Activated CD8-positive, alpha-beta memory T cell treated with anti-CD3 and anti-CD28 coated beads, Interleukin-2, amount 50 U/mL, for 24 hours (primary cell): Measurements from ENCODE around the gene RRH.
A peak's percentile ranks its signal among the peaks of the same experiment; 100 is the strongest.
"Not testable (repeated sequence)": the region's sequence is repeated elsewhere in the genome, so short reads cannot be mapped to it uniquely, and the experiment has no call there.

Experiments used
- DNase-seq: peaks from one replicate; pipeline ENCODE4 v3.0.0-alpha.2; 2020; ENCODE audit errors: extremely low read depth

The RRH gene, protein sequence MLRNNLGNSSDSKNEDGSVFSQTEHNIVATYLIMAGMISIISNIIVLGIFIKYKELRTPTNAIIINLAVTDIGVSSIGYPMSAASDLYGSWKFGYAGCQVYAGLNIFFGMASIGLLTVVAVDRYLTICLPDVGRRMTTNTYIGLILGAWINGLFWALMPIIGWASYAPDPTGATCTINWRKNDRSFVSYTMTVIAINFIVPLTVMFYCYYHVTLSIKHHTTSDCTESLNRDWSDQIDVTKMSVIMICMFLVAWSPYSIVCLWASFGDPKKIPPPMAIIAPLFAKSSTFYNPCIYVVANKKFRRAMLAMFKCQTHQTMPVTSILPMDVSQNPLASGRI

DNA sequence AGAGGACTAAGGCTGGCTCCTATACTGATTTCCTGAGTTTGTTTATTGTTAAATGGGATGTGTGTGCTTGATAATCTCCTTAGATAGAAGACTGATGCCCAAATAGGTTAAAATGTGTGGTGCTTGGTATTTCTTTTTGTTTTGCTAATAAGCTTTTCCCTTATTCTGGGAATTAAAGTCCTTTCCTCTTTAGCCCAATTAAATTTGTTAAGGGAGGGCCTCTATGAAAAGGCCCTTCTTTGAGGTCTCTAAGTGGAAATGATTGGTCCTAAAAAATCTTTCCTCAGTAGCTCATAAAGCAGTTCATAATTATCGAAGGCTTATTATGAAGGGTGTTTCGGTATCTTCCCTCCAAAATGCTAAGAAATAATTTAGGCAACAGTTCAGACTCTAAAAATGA, at the start of gene RRH:
Gene RRH, plus strand, starts transcription at position 301 of the 400 bp plus-strand sequence. Its CDS starts 56 bp downstream, at position 357.
- DNase-seq, result no peak

DNA sequence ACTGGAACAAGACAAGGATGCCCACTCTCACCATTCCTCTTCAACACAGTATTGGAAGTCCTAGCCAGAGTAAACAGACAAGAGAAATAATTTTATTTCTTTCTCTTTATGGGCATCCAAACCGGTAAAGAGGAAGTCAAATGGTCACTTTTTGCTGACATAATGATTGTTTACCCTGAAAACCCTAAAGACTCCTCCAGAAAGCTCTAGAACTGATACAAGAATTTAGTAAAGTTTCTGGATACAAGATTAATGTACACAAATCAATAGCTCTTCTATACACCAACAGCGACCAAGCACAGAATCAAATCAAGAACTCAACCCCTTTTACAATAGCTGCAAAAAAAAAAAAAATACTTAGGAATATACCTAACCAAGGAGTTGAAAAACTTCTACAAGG, 45.7 kb upstream of the RRH start:
- not testable (repeated sequence) for DNase-seq

DNA sequence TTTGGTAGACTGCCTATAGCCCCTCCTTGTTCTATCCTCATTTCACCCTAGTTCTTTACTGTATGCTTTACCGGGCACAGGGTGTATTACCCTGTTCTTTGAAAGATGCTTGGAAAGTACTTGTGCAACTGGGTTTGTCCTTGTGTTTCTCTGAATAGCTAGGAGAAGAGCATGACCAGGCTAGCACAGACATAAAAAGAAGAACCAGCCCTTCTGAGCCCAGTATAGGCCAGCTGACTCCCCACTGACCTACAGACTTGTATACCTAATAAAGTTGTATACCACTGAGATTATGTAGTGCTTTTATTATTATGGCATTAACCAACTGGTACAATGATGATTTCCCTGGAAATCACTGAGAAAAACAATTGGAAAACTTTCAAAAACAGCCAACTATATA, 40.9 kb upstream of the RRH start:
- no peak for DNase-seq

DNA sequence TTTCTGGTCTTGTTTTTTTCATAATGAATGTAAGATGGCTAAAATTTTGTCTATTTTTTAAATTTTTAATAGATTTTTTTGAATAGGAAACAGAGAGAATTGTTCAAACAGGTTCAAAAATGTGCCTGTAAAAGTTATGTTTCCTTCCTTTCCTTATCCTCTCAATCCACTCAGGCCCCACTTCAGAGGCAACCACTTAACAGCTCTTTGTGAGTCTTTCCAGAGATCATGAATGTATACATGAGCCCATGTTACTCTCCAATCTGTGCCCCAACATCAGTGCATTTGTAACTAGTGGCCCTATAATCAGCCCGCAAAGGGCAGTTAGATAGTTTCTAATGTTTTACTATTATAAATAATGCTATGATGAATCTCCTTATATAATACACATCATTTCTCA, 40.0 kb upstream of the RRH start:
- DNase-seq, result no peak

DNA sequence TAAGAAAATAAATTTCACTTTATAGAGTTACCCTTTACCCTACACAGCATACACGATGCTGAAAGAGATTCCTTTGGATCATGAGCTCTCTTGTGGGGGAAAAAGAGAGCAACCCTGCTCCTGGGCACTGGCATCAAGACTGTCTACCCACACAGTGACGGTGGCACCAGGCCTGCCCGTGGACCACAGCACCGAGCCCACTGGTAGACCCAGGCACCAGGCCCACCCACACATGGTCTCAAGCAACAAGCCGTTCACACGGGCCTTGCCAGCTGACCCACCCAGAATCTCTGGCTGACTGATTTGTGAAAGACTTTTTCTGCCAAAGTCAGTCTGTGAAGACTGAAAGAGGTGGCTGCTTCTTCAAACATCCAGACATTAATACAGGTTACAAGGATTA, 32.7 kb upstream of the RRH start:
- no peak for DNase-seq

DNA sequence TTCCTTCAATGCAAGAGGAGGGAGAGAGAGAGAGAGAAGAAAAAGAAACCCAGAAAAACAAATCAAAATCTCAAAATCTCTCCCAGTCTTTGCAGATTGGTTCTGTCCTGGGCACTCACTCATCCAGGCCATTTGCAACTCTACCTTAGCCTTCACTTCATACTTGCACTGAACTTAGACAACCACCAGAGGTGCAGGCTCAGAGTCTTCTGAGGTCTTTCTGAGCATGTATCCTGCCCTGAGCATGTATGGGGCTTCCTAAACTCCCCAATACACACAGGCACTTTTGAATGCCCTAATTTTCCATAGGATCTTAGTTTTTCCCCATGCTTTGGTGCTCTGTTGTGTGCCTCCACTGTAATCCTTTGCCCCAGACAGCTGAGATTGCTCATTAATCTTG, 28.9 kb upstream of the RRH start:
- no peak for DNase-seq

DNA sequence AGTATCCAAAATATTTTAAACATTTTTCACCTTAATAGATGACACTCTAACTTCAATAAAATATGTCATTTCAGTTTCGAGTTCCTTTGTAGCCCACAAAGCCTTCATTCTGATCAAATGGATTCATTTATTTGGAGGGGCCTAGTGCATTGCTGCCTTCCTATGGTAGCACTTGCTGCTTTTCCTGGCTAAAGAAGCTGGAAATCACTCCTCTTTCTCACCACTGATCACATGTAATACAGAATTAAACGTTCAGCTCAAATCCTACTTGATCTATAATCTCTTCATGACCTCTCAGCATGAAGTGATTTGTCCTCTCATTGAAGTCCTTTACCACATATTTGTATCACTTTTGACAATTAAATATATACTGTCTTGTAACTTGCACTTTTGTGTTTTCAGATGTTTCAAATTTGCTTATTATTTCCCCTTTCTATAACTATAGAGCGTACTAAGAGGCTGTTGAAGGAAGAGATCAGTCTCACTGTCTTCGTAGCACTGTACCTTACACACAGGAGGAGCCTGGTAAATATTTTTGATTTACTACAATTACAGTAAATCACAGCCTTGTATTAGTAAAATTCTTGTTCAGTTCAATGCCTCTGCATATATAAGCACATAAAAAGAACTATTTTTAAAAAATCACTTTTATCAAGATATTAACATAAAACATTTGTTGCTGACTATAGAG, 26.5 kb upstream of the RRH start:
- no peak for DNase-seq

DNA sequence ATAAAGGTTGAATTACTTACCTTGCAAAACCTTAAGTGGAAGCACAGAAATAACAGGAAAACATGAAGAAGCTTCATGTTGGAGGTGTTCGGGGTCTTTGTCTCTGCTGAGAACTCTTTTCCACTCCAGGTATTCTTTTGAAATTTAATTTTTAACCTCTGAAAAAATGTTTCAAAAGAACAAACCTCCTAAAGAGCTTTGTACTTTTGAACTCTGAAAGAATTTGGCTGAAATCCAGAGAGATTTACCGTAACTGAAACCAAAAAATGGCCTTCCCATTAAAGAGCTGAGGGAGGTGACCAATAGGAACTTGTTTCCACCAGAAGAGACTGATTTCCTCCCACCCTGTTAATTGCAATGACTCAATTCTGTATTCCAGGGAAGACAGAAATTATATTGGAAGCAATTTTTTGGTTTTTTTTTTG, 25.9 kb upstream of the RRH start, which contains the start of gene CFI:
Gene CFI, minus strand, starts transcription at position 105 of the 425 bp plus-strand sequence. Its CDS starts 28 bp downstream, at position 77.
- no peak for DNase-seq

DNA sequence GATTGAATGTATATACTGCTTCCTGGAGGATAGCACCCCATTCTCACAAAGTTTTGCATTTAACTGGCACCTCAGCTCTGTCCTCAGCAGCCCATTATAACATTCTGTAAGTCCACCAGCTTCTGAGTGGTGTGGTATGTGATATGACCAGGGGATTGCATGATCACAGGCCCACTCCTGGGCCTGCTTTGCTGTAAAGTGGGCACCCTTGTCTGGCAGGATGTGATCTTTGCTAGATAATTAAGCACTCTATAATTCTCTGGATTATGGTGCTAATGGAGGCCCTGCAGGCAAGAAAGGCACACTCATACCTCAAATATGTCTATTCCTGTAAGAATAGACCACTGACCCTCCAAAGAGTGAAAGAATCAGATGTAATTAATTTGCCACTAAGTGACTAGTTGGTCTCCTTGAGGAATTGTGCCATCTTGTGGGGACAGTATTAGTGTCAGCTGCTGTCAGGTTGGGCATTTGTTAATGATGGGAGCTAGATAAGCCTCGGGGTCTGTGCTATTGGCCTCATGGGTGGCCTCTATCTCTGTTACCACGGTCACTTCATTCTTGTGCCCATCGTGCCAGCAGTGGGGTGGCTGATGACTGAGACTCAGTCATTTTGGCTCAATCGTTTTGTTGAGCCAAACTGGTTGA, 23.7 kb upstream of the RRH start:
- DNase-seq, result no peak

DNA sequence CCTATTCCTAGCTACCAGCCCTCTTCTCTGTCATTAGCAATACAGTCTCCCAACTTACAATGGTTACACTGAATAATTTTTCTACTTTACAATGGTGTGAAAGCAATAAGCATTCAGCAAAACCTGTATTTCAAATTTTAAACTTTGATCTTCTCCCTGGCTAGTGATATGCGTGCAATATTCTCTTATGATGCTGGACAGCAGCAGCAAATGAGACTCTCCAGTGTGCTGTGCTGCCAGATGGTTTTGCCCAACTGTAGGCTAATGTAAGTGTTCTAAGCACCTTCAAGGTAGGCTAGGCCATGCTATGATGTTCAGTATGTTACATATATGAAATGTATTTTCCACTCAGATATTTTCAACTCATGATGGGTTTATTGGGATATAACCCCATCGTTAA, 18.1 kb upstream of the RRH start:
- DNase-seq, result no peak

DNA sequence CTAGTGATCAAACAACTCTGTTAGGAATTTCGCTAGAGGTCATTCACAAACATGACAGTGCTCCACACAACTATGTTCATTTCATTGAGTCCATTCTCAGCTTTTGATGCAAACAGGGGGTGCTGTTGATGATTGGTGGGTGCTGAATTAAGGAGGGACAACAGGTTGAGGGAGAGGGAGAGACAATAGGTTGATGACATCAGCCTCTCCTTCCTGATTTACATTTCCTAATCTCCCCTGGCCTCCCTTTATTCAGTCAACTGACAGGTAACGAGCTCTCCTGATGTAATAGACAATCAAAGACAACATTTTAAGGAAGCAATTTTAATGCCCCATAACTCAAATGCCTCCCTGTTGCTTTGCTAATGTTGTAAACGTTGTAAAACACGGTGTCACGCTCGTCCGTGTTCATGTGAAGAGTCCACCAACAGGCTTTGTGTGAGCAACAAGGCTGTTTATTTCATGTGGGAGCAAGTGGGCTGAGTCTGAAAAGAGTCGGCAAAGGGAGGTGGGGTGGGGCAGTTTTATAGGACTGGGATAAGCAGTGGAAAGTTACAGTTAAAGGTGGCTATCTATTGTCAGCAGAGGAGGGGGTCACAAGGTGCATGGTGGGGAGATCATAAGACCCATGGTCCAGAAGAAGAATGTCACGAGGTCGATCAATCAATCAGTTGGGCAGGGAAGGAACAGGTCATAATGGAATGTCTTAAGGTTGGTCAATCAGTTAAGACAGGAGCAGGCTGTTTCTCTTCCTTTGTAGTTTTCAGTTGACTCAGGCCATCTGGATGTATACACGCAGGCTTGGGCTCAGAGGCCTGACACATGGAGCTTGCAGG, 17.0 kb upstream of the RRH start:
- no peak for DNase-seq

DNA sequence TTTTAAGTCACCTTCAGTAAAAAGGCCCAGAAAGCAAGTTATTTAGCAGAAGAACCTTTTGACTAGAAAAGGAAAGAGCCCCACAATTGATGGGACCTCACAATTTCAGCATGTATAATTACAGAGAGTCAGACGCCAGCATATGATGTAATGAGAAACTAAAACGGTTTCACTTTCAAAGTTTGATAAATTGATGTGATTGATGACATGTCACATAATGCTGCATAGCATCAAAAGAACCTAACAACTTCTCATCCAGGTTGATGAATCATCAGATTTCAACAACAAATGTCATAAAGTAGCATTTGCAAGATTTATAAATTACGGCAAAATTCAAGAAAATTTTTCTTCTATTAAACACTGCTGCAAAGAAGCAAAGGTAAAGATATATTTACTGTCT, 16.1 kb upstream of the RRH start:
- no peak for DNase-seq

DNA sequence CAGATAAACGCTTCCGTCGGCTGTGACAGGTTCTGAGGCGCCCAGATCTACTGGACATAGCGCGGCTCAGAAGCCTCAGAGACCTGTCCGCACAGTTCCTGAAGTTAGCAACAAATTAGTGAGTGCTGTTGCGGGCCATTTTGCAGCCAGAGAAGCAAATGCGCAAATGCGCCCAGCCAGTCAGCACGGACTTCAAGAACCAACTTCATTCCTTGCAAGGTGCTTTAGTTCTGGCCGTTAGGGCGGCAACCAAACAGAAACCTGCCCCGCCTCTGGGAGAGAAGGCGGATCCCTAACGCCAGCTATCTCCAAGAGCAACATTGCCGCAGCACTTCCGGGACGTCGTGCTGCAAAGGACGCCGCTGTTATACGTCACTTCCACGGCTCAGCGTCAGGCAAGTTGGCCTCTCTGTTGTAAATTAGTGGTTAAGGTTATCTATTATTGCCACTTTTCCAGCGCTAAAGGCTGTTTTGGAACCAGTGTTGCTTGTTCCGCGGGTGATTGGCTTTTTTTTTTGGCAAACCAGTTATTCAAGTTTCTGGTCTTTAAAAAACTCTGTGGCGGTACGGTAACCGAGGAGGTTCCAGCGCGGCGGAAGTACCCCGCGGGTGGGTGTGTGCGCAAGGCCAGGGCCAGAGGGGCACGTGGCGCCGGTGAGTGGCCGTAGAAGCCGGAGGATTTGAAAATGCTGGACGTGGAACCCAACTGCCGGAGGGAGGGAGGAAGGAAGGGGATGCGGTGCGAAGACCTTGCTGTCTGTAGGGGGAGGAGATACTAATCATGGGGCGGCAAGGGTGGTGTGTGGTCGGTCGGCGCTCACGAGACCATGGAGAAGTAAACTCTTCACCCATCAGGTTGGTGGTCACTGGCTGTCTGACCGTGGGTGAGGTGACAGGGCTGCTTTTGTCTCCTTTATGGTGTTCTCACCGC, 12.4 kb upstream of the RRH start, which contains the start of gene GAR1:
Gene GAR1, plus strand, starts transcription at position 612 of the 931 bp plus-strand sequence. CDS start 403 bp downstream, outside the sequence.
- peak; percentile 63 for DNase-seq

DNA sequence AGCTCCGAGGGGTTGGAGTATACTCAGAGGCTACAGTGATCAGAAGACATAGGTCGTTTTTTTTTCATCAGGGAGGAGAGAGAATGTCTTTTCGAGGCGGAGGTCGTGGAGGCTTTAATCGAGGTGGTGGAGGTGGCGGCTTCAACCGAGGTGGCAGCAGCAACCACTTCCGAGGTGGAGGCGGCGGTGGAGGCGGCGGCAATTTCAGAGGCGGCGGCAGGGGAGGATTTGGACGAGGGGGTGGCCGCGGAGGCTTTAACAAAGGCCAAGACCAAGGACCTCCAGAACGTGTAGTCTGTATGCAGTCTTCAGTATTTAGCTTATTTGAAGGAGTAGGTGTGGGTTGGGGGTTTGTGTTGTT, 11.7 kb upstream of the RRH start:
- peak; percentile 5 for DNase-seq

DNA sequence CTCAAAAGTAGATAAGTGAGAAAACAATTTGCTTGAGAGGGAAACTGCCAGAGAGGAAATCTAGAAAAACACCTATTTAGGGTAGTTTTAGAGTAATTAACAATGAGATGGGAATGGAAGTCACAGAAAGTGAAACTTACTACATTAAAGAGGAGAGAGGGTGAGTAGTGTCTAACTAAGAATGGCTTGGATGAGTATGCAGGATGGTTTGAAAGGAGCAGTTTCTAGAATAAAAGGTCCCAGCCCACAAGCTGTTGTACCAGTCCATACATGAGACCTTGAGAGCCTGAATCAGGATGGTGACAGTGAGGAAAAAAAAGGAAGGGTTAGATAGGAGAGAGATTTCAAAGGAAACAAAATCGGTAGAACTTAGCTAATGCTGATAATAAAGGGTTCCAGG, 10.9 kb upstream of the RRH start:
- DNase-seq, result no peak

DNA sequence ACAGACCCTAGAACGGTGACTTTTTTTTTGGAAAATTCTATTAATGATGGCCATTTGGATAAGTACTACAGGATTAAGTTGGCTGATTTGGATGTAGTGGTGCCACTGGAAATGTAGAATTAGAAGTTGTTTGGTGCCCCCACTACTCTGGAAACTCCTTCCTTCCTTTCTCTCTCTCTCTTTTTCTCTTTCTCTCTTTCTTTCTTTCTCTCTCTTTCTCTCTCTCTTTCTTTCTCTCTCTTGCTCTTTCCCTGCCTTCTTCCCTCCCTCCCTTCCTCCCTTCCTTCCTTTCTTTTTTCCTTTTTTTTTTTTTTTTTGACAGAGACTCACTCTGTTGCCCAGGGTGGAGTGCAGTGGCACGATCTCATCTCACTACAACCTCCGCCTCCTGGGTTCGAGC, 9.5 kb upstream of the RRH start:
- DNase-seq, result no peak

DNA sequence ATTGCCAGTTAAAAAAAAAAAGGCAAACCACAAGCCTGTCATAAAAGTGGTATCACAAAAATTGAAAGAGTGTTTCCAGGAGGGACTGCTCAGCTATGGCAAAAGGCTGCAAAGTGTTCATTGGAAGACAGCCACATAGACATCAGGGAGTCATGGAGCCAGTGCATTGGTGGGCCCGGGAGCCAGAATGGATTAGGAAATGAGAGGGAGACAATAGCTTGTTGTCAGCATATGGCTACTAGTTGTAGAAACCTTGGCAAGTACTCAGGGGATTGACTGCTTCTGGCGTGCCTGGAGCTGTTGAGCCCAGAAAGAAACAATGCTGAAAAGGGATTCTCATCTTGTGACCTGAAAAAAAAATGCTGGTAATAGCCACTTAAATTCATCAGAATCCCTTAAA, 7.2 kb upstream of the RRH start:
- DNase-seq, result no peak

DNA sequence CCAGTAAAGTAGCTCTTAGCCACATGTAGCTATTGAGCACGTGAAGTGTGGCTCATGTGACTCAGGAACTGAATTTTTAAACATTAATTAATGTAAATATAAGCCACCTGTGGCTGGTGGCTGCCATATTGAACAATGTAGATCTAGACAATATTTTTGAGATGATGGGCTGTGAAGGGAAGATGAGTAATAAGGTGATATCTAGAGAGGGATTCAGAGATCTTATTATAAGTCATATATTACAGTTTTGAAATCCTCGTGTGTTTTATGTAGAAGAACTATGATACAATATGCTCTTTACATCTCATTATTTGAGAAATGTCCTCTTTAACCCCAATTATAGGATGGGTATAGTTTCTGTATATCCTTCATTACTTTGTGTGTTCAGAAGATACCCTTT, 6.6 kb upstream of the RRH start:
- DNase-seq, result no peak

DNA sequence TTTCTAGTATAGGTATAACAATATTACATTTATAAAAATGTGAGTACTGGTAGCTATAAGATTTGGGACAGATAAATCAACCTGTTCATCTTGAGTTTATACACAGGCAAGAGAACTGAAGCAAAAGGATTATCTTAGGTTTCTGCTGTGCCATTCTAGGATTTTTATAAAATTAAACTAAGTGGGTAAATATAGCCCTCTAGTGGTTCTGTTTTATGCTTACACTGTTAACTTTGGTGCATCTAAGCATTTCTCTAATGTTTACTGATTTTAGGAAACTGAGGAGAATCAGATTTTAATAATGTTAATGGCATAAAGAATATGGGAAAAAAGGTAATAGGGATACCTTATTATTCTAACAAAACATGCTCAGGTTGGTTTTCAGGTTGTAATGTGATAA, 1.1 kb upstream of the RRH start:
- no peak for DNase-seq

DNA sequence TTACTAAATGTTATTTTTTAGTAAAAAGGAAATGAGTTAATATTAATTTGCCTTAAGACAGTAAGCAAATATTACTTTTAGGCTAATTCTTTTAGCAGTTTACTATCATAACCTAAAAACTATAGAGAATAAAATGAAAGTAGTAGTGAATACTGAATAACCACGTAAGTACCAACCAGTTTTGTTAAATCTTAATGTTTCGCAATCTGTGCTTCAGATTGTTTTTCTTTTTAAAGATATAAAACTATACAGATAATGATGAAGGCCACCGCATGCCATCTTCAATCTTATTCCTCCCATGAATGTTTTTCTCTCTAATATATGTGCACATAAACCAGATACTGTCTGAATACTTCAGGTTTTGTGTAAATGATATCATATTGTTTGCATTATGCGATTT, 6.0 kb downstream of the RRH start:
- DNase-seq, result no peak

DNA sequence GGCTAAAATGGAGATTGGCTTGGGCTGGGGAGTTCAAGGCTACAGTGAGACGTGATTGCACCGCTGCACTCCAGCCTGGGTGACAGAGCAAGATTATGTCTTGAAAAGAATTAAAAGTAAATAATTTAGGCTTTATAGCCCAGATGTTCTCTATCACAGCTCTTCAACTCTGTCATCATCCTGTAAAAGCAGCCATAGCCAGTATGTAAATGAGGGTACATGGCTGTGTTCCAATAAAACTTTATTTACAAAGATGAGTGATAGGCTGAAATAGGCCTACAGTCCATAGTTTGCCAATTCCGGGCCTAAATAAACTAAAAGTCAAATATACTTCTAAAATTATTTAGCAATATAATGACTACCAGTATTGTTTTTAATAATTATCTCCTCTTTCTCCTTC, 9.2 kb downstream of the RRH start:
- no peak for DNase-seq
